H9 (cell line): Measurements from ENCODE around the gene AADACL3. TPM values are rescaled to one million over a fixed set of nuclear protein-coding genes. Genes with fewer than 3 reads are reported as not detected.

Experiments used
- DNase-seq: peaks from one replicate; pipeline ENCODE4 v3.0.0-alpha.2; 2017
- H2AFZ ChIP-seq: one replicate; pipeline ENCODE4 v1.6.1; 2013; ENCODE audit warnings: mild to moderate bottlenecking, low read length, control low read depth, moderate library complexity
- H2AK5ac ChIP-seq: 2 replicates; pipeline ENCODE4 v1.6.1; 2013; ENCODE audit warnings: low read length, control low read depth, mixed read lengths; ENCODE audit not compliant: insufficient read length
- H2BK120ac ChIP-seq: one replicate; pipeline ENCODE4 v1.6.1; 2013; ENCODE audit warnings: low read depth, mild to moderate bottlenecking, low read length, control low read depth, inconsistent platforms; ENCODE audit not compliant: poor library complexity, severe bottlenecking
- H2BK12ac ChIP-seq: 2 replicates; pipeline ENCODE4 v1.6.1; 2013; ENCODE audit warnings: low read length, control low read depth, mixed read lengths, low read depth; ENCODE audit not compliant: insufficient read length
- H2BK15ac ChIP-seq: 2 replicates; pipeline ENCODE4 v1.6.1; 2013; ENCODE audit warnings: low read depth, low read length, control low read depth
- H2BK20ac ChIP-seq: one replicate; pipeline ENCODE4 v1.6.1; 2013; ENCODE audit warnings: low read depth, mild to moderate bottlenecking, low read length, control low read depth, inconsistent platforms; ENCODE audit not compliant: poor library complexity, severe bottlenecking
- H2BK5ac ChIP-seq: 2 replicates; pipeline ENCODE4 v1.6.1; 2013; ENCODE audit warnings: low read length, control low read depth, mixed read lengths; ENCODE audit not compliant: insufficient read length
- H3K14ac ChIP-seq: 2 replicates; pipeline ENCODE4 v1.6.1; 2013; ENCODE audit warnings: low read length, control low read depth; ENCODE audit not compliant: insufficient read depth
- H3K18ac ChIP-seq: 2 replicates; pipeline ENCODE4 v1.6.1; 2013; ENCODE audit warnings: low read depth, mild to moderate bottlenecking, mixed read lengths, low read length, control low read depth; ENCODE audit not compliant: insufficient read length
- H3K23ac ChIP-seq: 2 replicates; pipeline ENCODE4 v1.6.1; 2013; ENCODE audit warnings: low read length, control low read depth, mixed read lengths, low read depth; ENCODE audit not compliant: insufficient read length
- H3K23me2 ChIP-seq: 2 replicates; pipeline ENCODE4 v1.6.1; 2013; ENCODE audit warnings: low read depth, mild to moderate bottlenecking, mixed read lengths, low read length, control low read depth; ENCODE audit not compliant: insufficient read length, poor library complexity, severe bottlenecking
- H3K27ac ChIP-seq: 2 replicates; pipeline ENCODE4 v1.5.1; 2013; ENCODE audit warnings: low read length, control low read depth, mixed read lengths, low read depth; ENCODE audit not compliant: insufficient read length
- H3K27me3 ChIP-seq: 2 replicates; pipeline ENCODE4 v1.6.1; 2013; ENCODE audit warnings: low read length, control low read depth, inconsistent platforms; ENCODE audit not compliant: insufficient read depth
- H3K4ac ChIP-seq: 2 replicates; pipeline ENCODE4 v1.6.1; 2013; ENCODE audit warnings: low read depth, mild to moderate bottlenecking, control low read depth, inconsistent platforms, low read length, moderate library complexity
- H3K4me1 ChIP-seq: 2 replicates; pipeline ENCODE4 v1.6.1; 2013; ENCODE audit warnings: low read length, control low read depth, inconsistent platforms; ENCODE audit not compliant: insufficient read depth
- H3K4me2 ChIP-seq: 2 replicates; pipeline ENCODE4 v1.6.1; 2013; ENCODE audit warnings: low read length, control low read depth, mixed read lengths; ENCODE audit not compliant: insufficient read length, insufficient read depth
- H3K56ac ChIP-seq: 2 replicates; pipeline ENCODE4 v1.6.1; 2013; ENCODE audit warnings: low read depth, mild to moderate bottlenecking, mixed read lengths, low read length, control low read depth; ENCODE audit not compliant: insufficient read length
- H3K79me1 ChIP-seq: 2 replicates; pipeline ENCODE4 v1.6.1; 2013; ENCODE audit warnings: low read depth, mild to moderate bottlenecking, moderate library complexity, low read length, control low read depth, inconsistent platforms; ENCODE audit not compliant: insufficient read depth, poor library complexity, severe bottlenecking
- H3K79me2 ChIP-seq: 2 replicates; pipeline ENCODE4 v1.6.1; 2013; ENCODE audit warnings: low read length, control low read depth, inconsistent platforms; ENCODE audit not compliant: insufficient read depth
- H3K9ac ChIP-seq: 2 replicates; pipeline ENCODE4 v1.6.1; 2013; ENCODE audit warnings: low read length, control low read depth, mixed read lengths; ENCODE audit not compliant: insufficient read length; ENCODE audit errors: extremely low read depth
- H3K9me3 ChIP-seq: one replicate; pipeline ENCODE4 v1.6.1; 2013; ENCODE audit warnings: low read depth, low read length, inconsistent platforms; ENCODE audit not compliant: control insufficient read depth
- H3T11ph ChIP-seq: one replicate; pipeline ENCODE4 v1.6.1; 2013; ENCODE audit warnings: mild to moderate bottlenecking, low read length, control low read depth, inconsistent platforms
- H4K20me1 ChIP-seq: one replicate; pipeline ENCODE4 v1.6.1; 2013; ENCODE audit not compliant: control insufficient read depth, insufficient read length, insufficient read depth
- H4K5ac ChIP-seq: 2 replicates; pipeline ENCODE4 v1.6.1; 2013; ENCODE audit warnings: low read depth, mild to moderate bottlenecking, mixed read lengths, low read length, control low read depth; ENCODE audit not compliant: insufficient read length
- H4K8ac ChIP-seq: replicated peaks from 2 replicates; pipeline ENCODE4 v1.6.1; 2013; ENCODE audit warnings: low read length, control low read depth, mixed read lengths, low read depth; ENCODE audit not compliant: insufficient read length
- H4K91ac ChIP-seq: 2 replicates; pipeline ENCODE4 v1.6.1; 2013; ENCODE audit warnings: low read depth, mild to moderate bottlenecking, moderate library complexity, mixed read lengths, low read length, control low read depth; ENCODE audit not compliant: insufficient read length
- H3K27ac Mint-ChIP-seq, 3 experiments: 2 replicates in 2 of 3; 3 replicates in 1 of 3; pipeline ENCODE4 v1.8.0; 2020 to 2021; ENCODE audit warnings: mixed read lengths in 3 of 3, mild to moderate bottlenecking in 1 of 3, moderate library complexity in 1 of 3
- H3K27me3 Mint-ChIP-seq: 2 replicates; pipeline ENCODE4 v1.8.0; 2021; ENCODE audit warnings: low read depth, mild to moderate bottlenecking, moderate library complexity, mixed read lengths
- H3K36me3 Mint-ChIP-seq, 3 experiments: 2 replicates in 2 of 3; 3 replicates in 1 of 3; pipeline ENCODE4 v1.8.0; 2020 to 2021; ENCODE audit warnings: low read depth in 3 of 3, mixed read lengths in 3 of 3; ENCODE audit not compliant: insufficient read depth in 1 of 3
- H3K4me1 Mint-ChIP-seq, 2 experiments: 2 replicates each; pipeline ENCODE4 v1.8.0; 2020; ENCODE audit warnings: mixed read lengths in 2 of 2
- H3K4me3 Mint-ChIP-seq, 2 experiments: 2 replicates in 1 of 2; 3 replicates in 1 of 2; pipeline ENCODE4 v1.8.0; 2020 to 2021; ENCODE audit warnings: mild to moderate bottlenecking in 2 of 2, mixed read lengths in 2 of 2, moderate library complexity in 1 of 2
- H3K9me3 Mint-ChIP-seq, 2 experiments: 2 replicates in 1 of 2; 3 replicates in 1 of 2; pipeline ENCODE4 v1.8.0; 2020; ENCODE audit warnings: mild to moderate bottlenecking in 2 of 2, mixed read lengths in 2 of 2, moderate library complexity in 1 of 2
- CTCF ChIP-seq: fragments of 200-600 bp; sonication (generic); conservative IDR thresholded peaks from 3 replicates; pipeline ENCODE4 v1.8.0; 2021; ENCODE audit warnings: antibody characterized with exemption, mild to moderate bottlenecking
- WGBS: extraction: QIAGEN DNeasy Blood & Tissue Kit; methylation state at CpG from one replicate; pipeline ENCODE4 v1.1.7; 2013; ENCODE audit warnings: missing lambda C conversion rate, low lambda C conversion rate, mixed read lengths; ENCODE audit not compliant: insufficient read length; ENCODE audit errors: extremely low coverage; 5-methylcytosine and 5-hydroxymethylcytosine counted together
- total RNA-seq: library from RNA; stranded (reverse); gene quantifications from 2 replicates; pipeline ENCODE4 v1.2.1, GENCODE V29; 2021

Gene AADACL3
- total RNA-seq, 1 experiment from 2014 or later, result 0.22 TPM

- no peak overlapping the region for H3K4ac ChIP-seq
- H4K8ac ChIP-seq, result no peak overlapping the region
- no peak overlapping the region for H2BK120ac ChIP-seq
- H2BK12ac ChIP-seq, result no peak overlapping the region
- no peak overlapping the region for H3T11ph ChIP-seq
- no peak overlapping the region for H2BK20ac ChIP-seq
- no peak overlapping the region for H2AK5ac ChIP-seq
- no peaks in the 10 kb centered on the region for H3K27me3 ChIP-seq
- H2BK15ac ChIP-seq, result no peak overlapping the region
- no peaks in the 10 kb centered on the region for H4K20me1 ChIP-seq
- no peak overlapping the region for H3K4me3 Mint-ChIP-seq
- H3K18ac ChIP-seq, result no peak overlapping the region
- no peak overlapping the region for H3K56ac ChIP-seq
- H3K27ac Mint-ChIP-seq, result no peak overlapping the region
- H3K79me1 ChIP-seq, result no peaks in the 10 kb centered on the region
- H2AFZ ChIP-seq, result no peak overlapping the region
- TF ChIP-seq CTCF, result no peak
- no peak overlapping the region for H3K9ac ChIP-seq
- no peak overlapping the region for H2BK5ac ChIP-seq
- DNase-seq, result no peak
- no peak overlapping the region for H4K91ac ChIP-seq
- H3K36me3 Mint-ChIP-seq, result peaks cover 0 to 7% (median 3%) of the 10 kb centered on the region in 3 experiments; a peak in 5 of 7 replicates
- H3K4me1 ChIP-seq, result no peaks in the 10 kb centered on the region
- no peaks in the 10 kb centered on the region for H3K79me2 ChIP-seq
- peaks cover 5% of the 10 kb centered on the region for H3K27me3 Mint-ChIP-seq
- no peak overlapping the region for H3K27ac ChIP-seq
- WGBS, result no CpG with 5 or more reads among the region's 2 CpGs
- no peak overlapping the region for H4K5ac ChIP-seq
- H3K4me2 ChIP-seq, result no peak overlapping the region
- no peak overlapping the region for H3K14ac ChIP-seq
- no peak overlapping the region for H3K23ac ChIP-seq
- H3K23me2 ChIP-seq, result no peaks in the 10 kb centered on the region
- H3K9me3 ChIP-seq, result no peaks in the 10 kb centered on the region
- H3K9me3 Mint-ChIP-seq, result peaks cover 15 to 34% of the 10 kb centered on the region in 2 experiments
- H3K4me1 Mint-ChIP-seq, result no peaks in the 10 kb centered on the region
These were observed 12.5 kb downstream of the AADACL3 start for GRCh38 chr1:12728391-12728790.
